C4-2B (cell line): ENCODE data around the gene SRSF4.

Source experiments
- CTCF ChIP-seq: fragments of 450-650 bp; conservative IDR thresholded peaks from 2 replicates; pipeline ENCODE4 v1.5.1; 2017; ENCODE audit warnings: mild to moderate bottlenecking
- ZFX ChIP-seq: fragments of 450-650 bp; IDR thresholded peaks from 2 replicates; pipeline ENCODE4 v1.6.1; 2017

GRCh38 chr1:29125788-29126187 is 55.9 kb downstream of the SRSF4 start:
- TF ChIP-seq CTCF (no peak), ZFX (no peak)
